K562 (cell line): ENCODE measurements around the gene ANKLE2. TPM values are rescaled to one million over a fixed set of nuclear protein-coding genes. Genes with fewer than 3 reads are reported as not detected.

Experiments
- ATAC-seq: fragments of 200-7000 bp; cut with Tn5 transposase; 3 replicates; pipeline ENCODE4 v1.9.1; 2020; ENCODE audit warnings: moderate library complexity
- BruUV-seq: library from RNA; stranded (reverse); fragments of 400-500 nt; replicated peaks from 2 replicates; lab custom pipeline; 2021; lab: Mats Ljungman, UMichigan
- CTCF ChIA-PET: fragments of 300-600 bp; formaldehyde crosslinking; extraction: SDS; loops from one replicate; lab custom pipeline; 2021; ENCODE audit warnings: low intra/inter-chr PET ratio; lab: Yijun Ruan, JAX
- POLR2A ChIA-PET: fragments of 300-600, 350-650 bp; sonication (Branson Sonifier 250); formaldehyde crosslinking; extraction: SDS; loops from one replicate; lab custom pipeline; 2021; ENCODE audit warnings: antibody characterized with exemption, inconsistent platforms; lab: Yijun Ruan, JAX
- DNase-seq, 4 experiments: peaks; one replicate each; pipeline versions ENCODE4 v3.0.0 to v3.0.0-alpha.2; 2011 to 2018; ENCODE audit warnings: low spot score in 3 of 4, mixed read lengths in 3 of 4; ENCODE audit errors: extremely low read depth in 1 of 4
- FAIRE-seq: peaks from 2 replicates; lab custom pipeline; 2011; peaks lifted over from hg19 to GRCh38; lab: Jason Lieb, UNC
- H2AFZ ChIP-seq: 2 replicates; pipeline ENCODE4 v1.6.0; 2011; ENCODE audit warnings: low read depth, low read length, control low read depth, inconsistent platforms
- H3K27ac ChIP-seq: fragments of 200-600 bp; 3 replicates; pipeline ENCODE4 v1.8.0; 2011; ENCODE audit warnings: low read depth, mild to moderate bottlenecking, control low read depth, inconsistent platforms, low read length, moderate library complexity, mixed read lengths; ENCODE audit errors: extremely low read depth
- H3K27me3 ChIP-seq, 2 experiments: fragments of 300-600 bp in 1 of 2; 2 replicates in 1 of 2; 3 replicates in 1 of 2; pipeline versions ENCODE4 v1.6.0 to v1.8.0; 2011; ENCODE audit warnings: inconsistent platforms in 2 of 2, low read length in 2 of 2, mild to moderate bottlenecking in 1 of 2, mixed read lengths in 1 of 2, moderate library complexity in 1 of 2; ENCODE audit not compliant: control insufficient read depth in 2 of 2, insufficient read depth in 2 of 2
- H3K36me3 ChIP-seq: fragments of 300-600 bp; 3 replicates; pipeline ENCODE4 v1.8.0; 2011; ENCODE audit warnings: mild to moderate bottlenecking, low read length, inconsistent platforms; ENCODE audit not compliant: control insufficient read depth, insufficient read depth
- H3K4me1 ChIP-seq, 2 experiments: fragments of 200-600 bp in 1 of 2; replicated peaks in 1 of 2; 2 replicates in 1 of 2; 3 replicates in 1 of 2; pipeline versions ENCODE4 v1.5.1 to v1.8.0; 2011; ENCODE audit warnings: inconsistent platforms in 2 of 2, low read length in 2 of 2, mild to moderate bottlenecking in 1 of 2, mixed read lengths in 1 of 2, moderate library complexity in 1 of 2; ENCODE audit not compliant: control insufficient read depth in 2 of 2, insufficient read depth in 2 of 2
- H3K4me2 ChIP-seq: 2 replicates; pipeline ENCODE4 v1.6.1; 2011; ENCODE audit warnings: low read length, control low read depth, inconsistent platforms, mixed read lengths; ENCODE audit not compliant: insufficient read depth
- H3K4me3 ChIP-seq: fragments of 200-600 bp; sonication (generic), shearing (Covaris generic); 2 replicates; pipeline ENCODE4 v1.5.1; 2016; ENCODE audit warnings: control low read depth, inconsistent platforms
- H3K79me2 ChIP-seq: fragments of 200-600 bp; 3 replicates; pipeline ENCODE4 v1.8.0; 2011; ENCODE audit warnings: low read length, inconsistent platforms; ENCODE audit not compliant: control insufficient read depth, insufficient read depth
- H3K9ac ChIP-seq, 2 experiments: 2 replicates each; pipeline versions ENCODE4 v1.6.0 to v1.6.1; 2011; ENCODE audit warnings: low read depth in 2 of 2, low read length in 2 of 2, control low read depth in 1 of 2, inconsistent platforms in 1 of 2, mild to moderate bottlenecking in 1 of 2, mixed read lengths in 1 of 2; ENCODE audit not compliant: insufficient read depth in 1 of 2
- H3K9me1 ChIP-seq: one replicate; pipeline ENCODE4 v1.6.0; 2011; ENCODE audit warnings: inconsistent platforms, mild to moderate bottlenecking, low read length, moderate library complexity; ENCODE audit not compliant: control insufficient read depth, insufficient read depth
- H3K9me3 ChIP-seq: replicated peaks from 2 replicates; pipeline ENCODE4 v1.5.1; 2011; ENCODE audit warnings: low read depth, low read length, inconsistent platforms; ENCODE audit not compliant: control insufficient read depth, insufficient read depth
- H4K20me1 ChIP-seq: replicated peaks from 2 replicates; pipeline ENCODE4 v1.6.1; 2011; ENCODE audit warnings: low read length, inconsistent platforms, mixed read lengths; ENCODE audit not compliant: control insufficient read depth, insufficient read depth
- ARID1B ChIP-seq: fragments of 450-650 bp; IDR thresholded peaks from 2 replicates; pipeline ENCODE4 v1.6.1; 2016; ENCODE audit warnings: antibody characterized with exemption, mild to moderate bottlenecking, inconsistent platforms
- CEBPZ ChIP-seq: fragments of 150-350 bp; IDR thresholded peaks from 2 replicates; pipeline ENCODE4 v1.6.1; 2014; ENCODE audit warnings: low read depth, mild to moderate bottlenecking, low read length, borderline replicate concordance
- ELF2 ChIP-seq: fragments of 250-450 bp; sonication (Bioruptor Pico); IDR thresholded peaks from 2 replicates; pipeline ENCODE4 v1.5.0; 2021; ENCODE audit warnings: mild to moderate bottlenecking
- ETV5 ChIP-seq: sonication (generic); formaldehyde crosslinking; IDR thresholded peaks from 2 replicates; pipeline ENCODE4 v1.4.0; 2020; ENCODE audit warnings: low read depth, mild to moderate bottlenecking, missing genetic modification reagents
- FUS ChIP-seq: fragments of 200-400 bp; formaldehyde crosslinking; optimal IDR thresholded peaks from 2 replicates; pipeline ENCODE3; 2017; ENCODE audit warnings: low read depth, low read length
- GATAD2B ChIP-seq: fragments of 450-650 bp; IDR thresholded peaks from 2 replicates; pipeline ENCODE4 v1.6.1; 2017; ENCODE audit warnings: mild to moderate bottlenecking, borderline replicate concordance
- HDAC2 ChIP-seq: fragments of 450-650 bp; IDR thresholded peaks from 2 replicates; pipeline ENCODE4 v1.6.1; 2016; ENCODE audit warnings: mild to moderate bottlenecking
- HNRNPH1 ChIP-seq: fragments of 200-400 bp; formaldehyde crosslinking; optimal IDR thresholded peaks from 2 replicates; pipeline ENCODE3; 2017; ENCODE audit warnings: low read depth, mild to moderate bottlenecking, low read length, moderate library complexity
- KLF13 ChIP-seq: fragments of 450-650 bp; IDR thresholded peaks from 2 replicates; pipeline ENCODE4 v1.6.1; 2016; ENCODE audit warnings: missing genetic modification characterization, low read depth, mild to moderate bottlenecking, missing compliant biosample characterization, moderate library complexity, borderline replicate concordance
- NFIC ChIP-seq: fragments of 450-650 bp; IDR thresholded peaks from 2 replicates; pipeline ENCODE4 v1.6.1; 2017; ENCODE audit warnings: mild to moderate bottlenecking, inconsistent platforms
- NONO ChIP-seq, 2 experiments: fragments of 200-400 bp in 1 of 2; fragments of 450-650 bp in 1 of 2; formaldehyde crosslinking in 1 of 2; IDR thresholded peaks; 2 replicates each; pipeline ENCODE4 v1.6.1; 2017; ENCODE audit warnings: low read depth in 2 of 2, mild to moderate bottlenecking in 2 of 2, moderate library complexity in 2 of 2, low read length in 1 of 2
- PYGO2 ChIP-seq: fragments of 450-650 bp; IDR thresholded peaks from 2 replicates; pipeline ENCODE4 v1.6.1; 2016; ENCODE audit warnings: mild to moderate bottlenecking, missing genetic modification characterization, moderate library complexity, missing compliant biosample characterization
- RB1 ChIP-seq: fragments of 450-650 bp; IDR thresholded peaks from 2 replicates; pipeline ENCODE4 v1.6.1; 2017; ENCODE audit warnings: low read depth, mild to moderate bottlenecking
- SIN3B ChIP-seq: fragments of 450-650 bp; IDR thresholded peaks from 2 replicates; pipeline ENCODE4 v1.6.1; 2017; ENCODE audit warnings: low read depth, mild to moderate bottlenecking, moderate library complexity
- TAF1 ChIP-seq: IDR thresholded peaks from 2 replicates; pipeline ENCODE4 v1.6.1; 2011; ENCODE audit warnings: mild to moderate bottlenecking, low read length, moderate library complexity; ENCODE audit not compliant: insufficient read depth, control insufficient read depth, severe bottlenecking; ENCODE audit errors: extremely low read depth
- TCF15 ChIP-seq: fragments of 250-450 bp; sonication (Bioruptor Pico); IDR thresholded peaks from 2 replicates; pipeline ENCODE4 v1.8.0; 2022; ENCODE audit warnings: moderate library complexity, mild to moderate bottlenecking, inconsistent platforms
- TEAD1 ChIP-seq, 2 experiments: fragments of 450-650 bp in 1 of 2; sonication (generic) in 1 of 2; formaldehyde crosslinking; IDR thresholded peaks; 2 replicates each; pipeline versions ENCODE4 v1.4.0 to v1.8.0; 2020 to 2022; ENCODE audit warnings: mild to moderate bottlenecking in 2 of 2, missing genetic modification reagents in 1 of 2
- ZEB2 ChIP-seq: fragments of 450-650 bp; IDR thresholded peaks from 2 replicates; pipeline ENCODE4 v1.6.1; 2016
- ZNF561 ChIP-seq: fragments of 450-650 bp; formaldehyde crosslinking; conservative IDR thresholded peaks from 2 replicates; pipeline ENCODE4 v1.4.0; 2020; ENCODE audit warnings: mild to moderate bottlenecking, moderate library complexity
- ZNF766 ChIP-seq: fragments of 200-800 bp; sonication (Bioruptor generic); conservative IDR thresholded peaks from 2 replicates; pipeline ENCODE4 v1.6.1; 2016; ENCODE audit warnings: missing genetic modification characterization, missing compliant biosample characterization
- WGBS: fragments of 100-300 bp; shearing (Covaris generic); methylation state at CpG from one replicate; pipeline ENCODE4 v1.1.6; 2016; ENCODE audit warnings: low coverage, mixed read lengths; ENCODE audit not compliant: insufficient coverage; ENCODE audit errors: missing lambda C conversion rate; 5-methylcytosine and 5-hydroxymethylcytosine counted together
- in situ Hi-C: fragments of 300-500 bp; cut with MboI; formaldehyde crosslinking; loops from 4 replicates; pipeline ENCODE4 v1.15.0; 2018; ENCODE audit warnings: inconsistent platforms, mixed read lengths
- intact Hi-C: fragments of 100-400 bp; cut with micrococcal nuclease; formaldehyde crosslinking; loops from 2 replicates; pipeline ENCODE4 v1.14.2; 2022
- polyA plus RNA-seq, 8 experiments: library from polyadenylated mRNA; depleted of rRNA in 4 of 8; stranded (reverse) in 5 of 8; unstranded in 3 of 8; fragments of >200 nt; fragmentation: Nextera tagmentation in 2 of 8; fragmentation: Illumina TruSeq in 1 of 8; extraction: Ambion mirVana in 2 of 8; extraction: Trizol in 1 of 8; gene quantifications; 2 replicates each; pipeline versions ENCODE4 v1.2.1 to v1.2.3, GENCODE V29; 2011 to 2014; ENCODE audit warnings: inconsistent platforms in 1 of 8, missing spikeins in 1 of 8
- total RNA-seq, 7 experiments: library from RNA; depleted of rRNA in 6 of 7; stranded (reverse); fragments of >200 nt in 6 of 7; fragmentation: Illumina TruSeq in 2 of 7; extraction: Trizol in 2 of 7; gene quantifications; 2 replicates each; pipeline versions ENCODE4 v1.2.1 to v1.2.3, GENCODE V29; 2011 to 2021; ENCODE audit warnings: low replicate concordance in 1 of 7

The ANKLE2 gene
- total and polyA plus RNA-seq, 9 of the 15 experiments (the other 6 are each of a cell fraction or from before 2014, with no cell fraction given) = 3.2 to 57.7 (median 45.6) TPM

GRCh38 chr12:132710405-132711079 is 51.1 kb downstream of the ANKLE2 start, which contains the start of gene PGAM5:
PGAM5 (plus strand) TSS chr12:132710842; CDS start chr12:132710877, 35 bp downstream.
- FAIRE-seq = peak; percentile 26
- ChIA-PET CTCF (no interaction called here), POLR2A (interaction anchor here (0.6 to 0.9 kb wide), 4 partner anchors 24 to 116 kb away, joined by 3 to 5 read pairs (median 4); no protein-coding TSS in a partner anchor)
- Histone ChIP-seq H3K9me1 (no peaks in the 10 kb centered on the region), H2AFZ (peak within 1 kb of the TSS; percentile 89), H3K4me2 (peak within 1 kb of the TSS; percentile 82), H4K20me1 (no peaks in the 10 kb centered on the region), H3K4me1 (peaks cover 2 to 19% of the 10 kb centered on the region in 2 experiments; a peak in 4 of 5 replicates), H3K27ac (peak within 1 kb of the TSS; percentile 87), H3K9me3 (no peaks in the 10 kb centered on the region), H3K79me2 (peaks cover 53% of the 10 kb centered on the region), H3K9ac (peak within 1 kb of the TSS; percentile 84 to 99), H3K27me3 (no peaks in the 10 kb centered on the region), H3K36me3 (peaks cover 34% of the 10 kb centered on the region), H3K4me3 (peak within 1 kb of the TSS; percentile 99)
- in situ Hi-C loops (no loop called here), intact Hi-C loops (no loop called here)
- WGBS = 0% methylated on average over 36 of the region's 94 CpGs
- BruUV-seq = no TSS peak
- peak; percentile 94 for ATAC-seq
- DNase-seq = peak; percentile 91 to 93 (median 92)
- TF ChIP-seq ELF2 (CRISPR knock-in tag) = peak; percentile 80
- peak in 1 of 2 experiments; percentile 37; a peak in 1 of 4 replicates for TF ChIP-seq TEAD1 (CRISPR knock-in tag; IDR thresholded peaks at IDR 0.05)
- TF ChIP-seq ZNF766 (CRISPR knock-in tag) = no peak
- TF ChIP-seq TAF1 = peak; percentile 78
- peak; percentile 50 for TF ChIP-seq FUS
- peak; percentile 20; the same call in 1 of the 2 replicates for TF ChIP-seq NFIC
- TF ChIP-seq TCF15 = no peak
- TF ChIP-seq NONO (IDR thresholded peaks at IDR 0.05; ENCODE audit: low read depth in 2 of 2, low read length in 1 of 2) = peak; percentile 66 to 84
- TF ChIP-seq PYGO2 (tag) = no peak
- TF ChIP-seq RB1 = peak; percentile 89
- no peak for TF ChIP-seq ZNF561
- TF ChIP-seq ETV5 (CRISPR knock-in tag) = peak; percentile 86
- no peak for TF ChIP-seq ARID1B
- TF ChIP-seq CEBPZ = no peak
- peak; percentile 84 for TF ChIP-seq SIN3B
- peak; percentile 100 for TF ChIP-seq GATAD2B
- TF ChIP-seq ZEB2 = peak; percentile 84
- TF ChIP-seq KLF13 = peak; percentile 95; the same call in 1 of the 2 replicates
- peak; percentile 66; the same call in 1 of the 2 replicates for TF ChIP-seq HDAC2
- no peak for TF ChIP-seq HNRNPH1
